ENCODE results near the gene TNFRSF19.

DNA sequence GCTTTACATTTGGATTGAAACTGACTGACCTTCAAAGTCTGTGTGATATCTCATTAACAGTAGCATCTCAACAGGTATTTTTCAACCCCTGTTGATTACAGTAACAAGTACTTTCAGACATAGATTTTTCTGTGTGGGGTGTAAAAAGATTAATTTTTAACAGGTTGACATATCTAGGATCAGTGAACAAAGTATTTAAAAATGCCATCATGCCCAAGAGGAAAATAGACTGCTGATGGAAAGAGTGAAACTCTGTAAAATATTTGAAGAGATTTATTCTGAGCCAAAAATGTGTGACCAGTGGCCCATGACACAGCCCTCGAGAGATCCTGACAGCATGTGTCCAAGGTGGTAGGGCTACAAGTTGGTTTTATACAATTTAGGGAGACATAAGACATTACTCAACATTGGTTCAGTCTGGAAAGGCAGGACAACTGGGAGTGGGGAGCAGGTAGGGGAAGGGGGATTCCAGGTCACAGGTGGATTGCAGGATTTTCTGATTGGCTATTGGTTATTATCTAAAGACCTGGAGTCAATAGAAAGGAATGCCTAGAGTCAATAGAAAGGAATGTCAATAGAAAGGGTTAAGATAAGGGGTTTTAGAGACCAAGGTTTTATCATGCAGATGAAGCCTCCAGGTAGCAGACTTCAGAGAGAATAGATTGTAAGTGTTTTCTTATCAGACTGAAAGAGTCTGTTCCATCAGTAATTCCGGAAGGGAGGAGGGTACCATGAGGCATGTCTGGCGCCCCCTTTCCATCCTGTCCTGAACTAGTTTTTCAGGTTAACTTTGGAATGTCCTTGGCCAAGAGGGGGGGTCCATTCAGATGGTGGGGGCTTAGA, 29.1 kb downstream of the TNFRSF19 start:
- TF ChIP-seq CTCF (IDR thresholded peaks at IDR 0.05) (no peak), EP300 (IDR thresholded peaks at IDR 0.05) (no peak), POLR2A (IDR thresholded peaks at IDR 0.05) (no peak)

Measured in stomach (tissue), 4 donors.